C4-2B (cell line): ENCODE results near the gene DPP6.

Experiments
- H3K27ac ChIP-seq: fragments of 450-650 bp; 2 replicates; pipeline ENCODE4 v1.5.1; 2017
- ZFX ChIP-seq: fragments of 450-650 bp; IDR thresholded peaks from 2 replicates; pipeline ENCODE4 v1.6.1; 2017
- TF ChIP-seq, protein P1 (sequence below): fragments of 450-650 bp; conservative IDR thresholded peaks from 2 replicates; pipeline ENCODE4 v1.5.1; 2017; ENCODE audit warnings: mild to moderate bottlenecking

Gene DPP6

DNA sequence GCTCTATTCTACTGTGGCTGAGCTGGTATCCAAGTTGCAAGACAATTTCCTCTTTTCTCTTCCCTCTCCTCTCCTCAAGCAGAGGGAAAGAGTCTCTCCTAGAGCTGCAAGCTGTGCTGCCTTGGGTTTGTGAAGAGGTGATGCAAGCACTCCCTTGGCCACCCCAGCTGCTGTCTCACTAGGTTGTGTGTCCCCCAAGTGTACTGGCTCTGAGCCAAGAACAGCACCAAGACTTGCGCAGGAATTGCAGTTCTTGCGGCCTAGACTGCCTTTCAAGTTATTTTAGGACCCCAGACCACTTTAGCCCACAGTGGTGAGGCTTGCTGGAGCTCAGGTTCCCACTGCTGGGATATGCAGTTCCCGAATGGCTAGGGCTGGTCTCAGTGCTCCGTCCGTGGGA lies 411.6 kb downstream of the DPP6 start:
- no peak overlapping the region for H3K27ac ChIP-seq
- TF ChIP-seq ZFX: no peak
- TF ChIP-seq, protein P1, sequence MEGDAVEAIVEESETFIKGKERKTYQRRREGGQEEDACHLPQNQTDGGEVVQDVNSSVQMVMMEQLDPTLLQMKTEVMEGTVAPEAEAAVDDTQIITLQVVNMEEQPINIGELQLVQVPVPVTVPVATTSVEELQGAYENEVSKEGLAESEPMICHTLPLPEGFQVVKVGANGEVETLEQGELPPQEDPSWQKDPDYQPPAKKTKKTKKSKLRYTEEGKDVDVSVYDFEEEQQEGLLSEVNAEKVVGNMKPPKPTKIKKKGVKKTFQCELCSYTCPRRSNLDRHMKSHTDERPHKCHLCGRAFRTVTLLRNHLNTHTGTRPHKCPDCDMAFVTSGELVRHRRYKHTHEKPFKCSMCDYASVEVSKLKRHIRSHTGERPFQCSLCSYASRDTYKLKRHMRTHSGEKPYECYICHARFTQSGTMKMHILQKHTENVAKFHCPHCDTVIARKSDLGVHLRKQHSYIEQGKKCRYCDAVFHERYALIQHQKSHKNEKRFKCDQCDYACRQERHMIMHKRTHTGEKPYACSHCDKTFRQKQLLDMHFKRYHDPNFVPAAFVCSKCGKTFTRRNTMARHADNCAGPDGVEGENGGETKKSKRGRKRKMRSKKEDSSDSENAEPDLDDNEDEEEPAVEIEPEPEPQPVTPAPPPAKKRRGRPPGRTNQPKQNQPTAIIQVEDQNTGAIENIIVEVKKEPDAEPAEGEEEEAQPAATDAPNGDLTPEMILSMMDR: no peak

DNA sequence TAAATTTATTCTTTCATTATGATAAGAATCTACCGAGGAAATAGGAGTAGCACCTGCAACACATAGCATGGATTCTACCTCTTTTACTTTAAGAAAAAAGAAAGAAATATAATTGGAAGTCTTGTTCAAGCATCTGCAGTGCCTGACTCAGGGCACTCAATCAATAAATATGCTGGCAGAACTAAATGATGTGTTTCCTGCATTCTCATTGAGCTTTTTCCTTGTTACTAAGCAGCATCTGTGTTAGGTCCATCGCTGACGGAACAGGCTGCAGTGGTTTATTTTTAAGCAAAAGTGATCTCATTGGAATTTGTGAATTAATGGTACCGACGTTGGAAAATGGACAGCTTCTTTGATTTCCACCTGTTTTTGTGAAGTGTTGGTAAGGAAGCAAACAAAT lies 417.5 kb downstream of the DPP6 start:
- no peak overlapping the region for H3K27ac ChIP-seq
- no peak for TF ChIP-seq ZFX
- TF ChIP-seq, protein P1: no peak

DNA sequence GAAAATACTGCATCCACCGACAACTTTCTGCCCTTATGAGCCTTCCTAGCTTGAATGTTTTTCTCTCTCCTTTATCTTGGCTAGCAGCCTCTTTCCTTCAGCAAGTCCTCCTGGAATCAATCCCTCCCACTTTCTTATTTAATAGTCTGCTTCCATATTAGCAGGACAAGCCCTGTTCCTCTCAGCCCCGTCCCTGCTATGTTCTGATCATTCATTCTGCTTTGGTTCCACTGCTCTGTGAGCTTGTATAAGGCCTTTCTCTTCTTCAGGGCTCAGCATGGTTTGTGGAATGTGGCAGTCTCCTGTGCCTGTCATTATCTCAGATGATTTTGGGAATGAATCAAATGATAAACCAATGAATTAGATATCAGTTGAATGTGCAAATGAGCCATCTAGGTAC lies 420.1 kb downstream of the DPP6 start:
- TF ChIP-seq, protein P1: no peak
- TF ChIP-seq ZFX: no peak
- no peak overlapping the region for H3K27ac ChIP-seq

DNA sequence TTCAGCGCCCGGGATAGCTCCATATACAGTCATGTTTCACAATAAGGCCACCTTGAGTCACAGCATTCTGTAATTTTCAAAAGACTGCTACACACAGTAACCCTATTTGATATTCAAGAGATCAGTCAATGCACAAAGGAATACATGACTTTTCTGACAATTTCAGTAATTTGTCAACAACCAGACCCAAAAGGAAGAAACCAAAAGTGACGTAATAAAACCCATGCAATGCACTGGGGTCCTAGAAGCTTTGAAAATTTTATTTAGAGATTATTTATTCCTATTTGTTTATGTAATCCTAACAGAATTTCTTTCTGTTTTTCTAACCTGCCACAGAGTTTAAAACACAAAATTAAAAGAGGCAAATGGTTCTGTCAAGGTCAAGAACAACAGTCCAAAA lies 421.2 kb downstream of the DPP6 start:
- no peak overlapping the region for H3K27ac ChIP-seq
- no peak for TF ChIP-seq ZFX
- TF ChIP-seq, protein P1: no peak

DNA sequence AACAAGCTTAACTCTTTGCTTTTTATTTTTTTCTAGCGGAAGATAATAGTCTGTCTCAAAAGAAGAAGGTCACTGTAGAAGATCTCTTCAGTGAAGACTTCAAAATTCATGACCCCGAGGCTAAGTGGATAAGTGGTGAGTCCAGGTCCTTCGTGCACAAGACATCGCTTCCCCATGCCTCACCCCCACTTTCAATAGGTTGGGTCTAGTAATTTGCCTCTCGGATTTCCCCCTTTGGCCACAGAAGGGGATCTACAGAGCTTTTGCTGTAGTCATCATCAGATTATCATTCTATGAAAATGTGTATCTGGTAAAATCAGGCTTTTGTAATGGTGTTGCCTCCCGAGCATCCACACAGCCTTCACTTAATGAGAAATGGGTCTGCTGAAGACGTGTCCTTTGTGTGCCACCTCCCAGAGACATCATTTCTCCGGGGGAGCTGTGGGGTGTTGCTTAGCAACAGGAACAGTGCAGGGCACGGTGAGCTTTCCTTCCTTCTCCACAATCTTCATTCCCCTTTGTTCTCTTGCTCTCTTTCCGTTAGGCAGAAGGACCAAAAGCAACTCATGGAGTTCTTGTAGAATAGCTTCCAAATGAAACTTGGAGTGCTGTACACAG lies 422.8 kb downstream of the DPP6 start:
- H3K27ac ChIP-seq: no peak overlapping the region

DNA sequence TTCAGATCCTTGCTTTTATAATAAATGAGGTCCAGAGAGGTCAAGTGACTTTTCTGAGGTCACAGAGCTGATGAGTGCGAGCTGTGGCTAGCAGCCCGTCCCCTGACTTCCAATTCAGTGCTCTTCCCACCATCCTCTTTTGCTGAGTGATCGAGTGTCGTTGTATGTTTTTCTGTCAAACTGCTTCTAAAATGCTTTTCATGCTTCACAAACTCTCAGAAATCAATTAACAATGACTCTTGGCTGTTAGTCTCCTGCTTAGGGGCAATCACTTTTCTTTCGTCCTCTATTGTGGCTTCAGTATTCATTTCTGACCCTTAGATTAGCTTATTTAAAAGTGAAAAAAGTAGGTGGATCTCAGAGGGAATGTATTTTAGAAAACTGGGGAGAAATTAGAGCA lies 423.7 kb downstream of the DPP6 start:
- TF ChIP-seq ZFX: no peak
- TF ChIP-seq, protein P1: no peak
- no peak overlapping the region for H3K27ac ChIP-seq

More for the DNA sequence above, 422.8 kb downstream of the DPP6 start:
- TF ChIP-seq, protein P1: no peak
- TF ChIP-seq ZFX: no peak

DNA sequence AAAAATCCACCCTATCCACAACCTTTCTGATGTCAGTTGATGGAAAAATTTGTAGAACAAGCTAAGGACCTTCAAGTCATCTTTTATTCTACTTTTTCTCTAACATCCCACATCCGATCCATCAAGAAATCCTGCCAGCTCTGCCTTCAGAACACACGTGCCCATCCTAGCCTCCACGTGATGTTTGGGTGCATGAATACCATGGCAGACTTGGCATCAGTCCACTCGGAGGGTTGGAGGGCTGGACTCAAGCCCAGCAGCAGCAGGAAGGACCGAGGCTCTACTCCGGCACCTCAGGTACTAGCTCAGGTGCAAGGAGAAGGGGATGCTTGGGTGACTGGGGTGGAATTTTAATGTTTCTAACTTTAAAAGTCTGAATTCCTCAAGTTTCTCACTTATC lies 428.6 kb downstream of the DPP6 start:
- no peak overlapping the region for H3K27ac ChIP-seq
- TF ChIP-seq ZFX: no peak

DNA sequence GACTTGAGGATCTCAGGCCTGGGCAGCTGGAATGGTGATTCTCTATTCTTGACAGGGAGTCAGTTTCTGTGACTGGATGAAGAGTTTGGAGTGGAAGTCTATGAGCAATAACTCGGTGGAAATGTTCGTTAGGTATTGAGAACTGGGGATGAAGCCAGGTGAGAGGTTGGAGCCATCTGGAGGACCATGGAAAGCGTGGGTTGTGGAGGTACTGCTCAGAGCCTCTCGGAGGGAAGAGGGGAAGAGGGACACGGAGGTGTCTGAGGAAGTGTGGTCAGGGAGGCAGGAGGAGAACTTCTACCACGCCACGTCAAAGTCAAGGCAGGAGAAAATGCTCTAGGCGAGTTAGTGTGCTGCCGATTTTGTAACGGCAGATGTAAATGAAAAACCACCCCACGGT lies 430.7 kb downstream of the DPP6 start:
- TF ChIP-seq, protein P1: no peak
- TF ChIP-seq ZFX: no peak
- no peak overlapping the region for H3K27ac ChIP-seq
